ENCODE measurements around the gene NOL9. TPM values are rescaled to one million over a fixed set of nuclear protein-coding genes. Genes with fewer than 3 reads are reported as not detected.

Gene NOL9
- total RNA-seq, result 10 to 100 TPM; 14.3 to 24.3 (median 15.3) TPM

- TF ChIP-seq CTCF (IDR thresholded peaks at IDR 0.05; ENCODE audit: low read depth), result no peak
These were observed at the start of gene NOL9 for GRCh38 chr1:6554031-6554906. Gene NOL9, minus strand, starts transcription at chr1:6554513. Its CDS starts 11 bp downstream, at chr1:6554502.

- no peak for TF ChIP-seq CTCF (IDR thresholded peaks at IDR 0.05; ENCODE audit: low read depth)
These were observed 49.1 kb upstream of the NOL9 start for GRCh38 chr1:6603238-6603914.

GRCh38 chr1:6602669-6603237 lies 48.4 kb upstream of the NOL9 start, which contains the start of gene KLHL21:
Gene KLHL21, minus strand, starts transcription at chr1:6602869. Its CDS starts 52 bp downstream, at chr1:6602817.
- TF ChIP-seq CTCF (IDR thresholded peaks at IDR 0.05; ENCODE audit: low read depth), result no peak

GRCh38 chr1:6601923-6602668 lies 47.8 kb upstream of the NOL9 start:
- TF ChIP-seq CTCF (IDR thresholded peaks at IDR 0.05; ENCODE audit: low read depth), result no peak

GRCh38 chr1:6601049-6601922 lies 47.0 kb upstream of the NOL9 start:
- TF ChIP-seq CTCF (IDR thresholded peaks at IDR 0.05; ENCODE audit: low read depth), result no peak

- TF ChIP-seq CTCF (IDR thresholded peaks at IDR 0.05; ENCODE audit: low read depth), result no peak
These were observed 46.2 kb upstream of the NOL9 start for GRCh38 chr1:6600410-6601048.

Measured in subcutaneous adipose tissue (tissue), 4 donors.